HUES6 (cell line): ENCODE data around the gene MAVS.
"Not testable (repeated sequence)": the region's sequence is repeated elsewhere in the genome, so short reads cannot be mapped to it uniquely, and the experiment has no call there.

Source experiments
- H3K27ac ChIP-seq: 2 replicates; pipeline ENCODE4 v1.7.0; 2013; ENCODE audit warnings: low read depth, mild to moderate bottlenecking, low read length, inconsistent platforms
- H3K27me3 ChIP-seq: 2 replicates; pipeline ENCODE4 v1.6.1; 2013; ENCODE audit warnings: low read length; ENCODE audit not compliant: control insufficient read depth, insufficient read depth
- H3K36me3 ChIP-seq: 2 replicates; pipeline ENCODE4 v1.6.1; 2013; ENCODE audit warnings: low read length; ENCODE audit not compliant: control insufficient read depth, insufficient read depth
- H3K4me1 ChIP-seq: 2 replicates; pipeline ENCODE4 v1.6.1; 2013; ENCODE audit warnings: low read length; ENCODE audit not compliant: control insufficient read depth, insufficient read depth
- H3K4me3 ChIP-seq: 2 replicates; pipeline ENCODE4 v1.5.1; 2013; ENCODE audit warnings: low read depth, low read length
- H3K9ac ChIP-seq: one replicate; pipeline ENCODE4 v1.6.1; 2013; ENCODE audit warnings: mild to moderate bottlenecking, low read length
- H3K9me3 ChIP-seq: 2 replicates; pipeline ENCODE4 v1.6.1; 2013; ENCODE audit warnings: low read depth, low read length; ENCODE audit not compliant: control insufficient read depth, insufficient read depth

The MAVS gene

DNA sequence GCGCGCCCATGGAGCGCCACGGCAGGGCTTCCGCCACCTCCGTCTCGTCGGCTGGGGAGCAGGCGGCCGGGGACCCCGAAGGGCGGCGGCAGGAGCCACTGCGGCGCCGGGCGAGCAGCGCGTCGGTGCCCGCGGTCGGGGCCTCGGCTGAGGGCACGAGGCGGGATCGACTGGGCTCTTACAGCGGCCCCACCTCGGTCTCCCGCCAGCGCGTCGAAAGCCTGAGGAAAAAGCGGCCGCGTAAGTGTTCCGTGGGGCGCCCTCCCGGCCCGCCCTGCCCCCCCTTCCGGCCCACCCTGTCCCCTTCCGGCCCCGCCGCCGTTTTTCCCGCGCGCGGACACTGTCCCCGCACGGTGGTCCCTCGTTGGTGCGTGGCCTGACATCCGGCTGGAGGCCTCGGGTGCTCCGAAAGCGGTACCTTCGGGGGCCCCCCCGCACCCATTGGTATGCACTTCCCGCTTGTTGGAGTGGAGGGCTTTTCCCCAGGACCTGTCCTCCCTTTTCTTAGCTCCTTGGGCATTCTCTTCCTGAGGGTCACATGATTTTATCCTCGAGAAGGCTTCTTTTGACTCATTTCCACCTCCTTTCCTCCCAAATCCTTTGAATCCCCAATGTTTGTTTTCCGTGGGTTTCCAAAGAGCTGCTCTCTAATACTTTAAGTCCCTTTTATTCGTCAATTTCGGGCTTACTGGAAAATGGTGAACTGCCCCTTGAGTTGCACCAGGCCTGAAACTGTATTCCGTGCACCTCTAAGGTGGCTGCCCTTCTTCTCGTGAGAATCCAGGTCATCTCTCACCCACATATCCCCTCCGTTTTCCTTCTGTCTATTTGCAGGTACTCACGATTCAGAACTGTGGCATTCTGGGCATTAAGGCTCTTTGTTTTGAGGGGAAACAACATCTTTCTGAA is 43.1 kb downstream of the MAVS start:
- Histone ChIP-seq H3K4me3 (peak overlapping the region; percentile 91), H3K27ac (peak overlapping the region; percentile 97), H3K9ac (peak overlapping the region; percentile 99), H3K4me1 (peaks cover 22% of the 10 kb centered on the region), H3K36me3 (peaks cover 28% of the 10 kb centered on the region; the same call in 1 of the 2 replicates), H3K9me3 (no peaks in the 10 kb centered on the region), H3K27me3 (no peaks in the 10 kb centered on the region)

DNA sequence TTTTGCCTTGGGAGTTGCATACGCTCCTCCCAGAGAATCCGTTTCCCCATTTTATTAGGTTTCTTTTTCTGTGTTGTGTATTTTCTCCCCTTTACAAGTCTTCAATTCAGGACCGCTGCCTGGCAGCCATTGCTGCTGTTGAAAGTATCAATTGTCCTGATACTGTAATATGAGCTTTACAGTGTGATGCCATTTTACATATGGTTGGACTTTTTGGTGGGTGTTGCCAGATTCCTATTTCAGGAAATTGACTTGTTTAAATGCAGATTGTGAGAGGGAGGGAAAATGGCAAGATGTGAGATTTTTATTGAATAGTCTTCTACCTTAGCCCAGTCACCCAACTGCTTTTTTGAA is 43.7 kb downstream of the MAVS start:
- H3K9me3 ChIP-seq, result no peaks in the 10 kb centered on the region
- H3K27me3 ChIP-seq, result no peaks in the 10 kb centered on the region
- peaks cover 33% of the 10 kb centered on the region; the same call in 1 of the 2 replicates for H3K36me3 ChIP-seq
- peak overlapping the region; percentile 99 for H3K9ac ChIP-seq
- H3K4me3 ChIP-seq, result peak overlapping the region; percentile 91
- peak overlapping the region; percentile 97 for H3K27ac ChIP-seq
- H3K4me1 ChIP-seq, result peaks cover 22% of the 10 kb centered on the region

DNA sequence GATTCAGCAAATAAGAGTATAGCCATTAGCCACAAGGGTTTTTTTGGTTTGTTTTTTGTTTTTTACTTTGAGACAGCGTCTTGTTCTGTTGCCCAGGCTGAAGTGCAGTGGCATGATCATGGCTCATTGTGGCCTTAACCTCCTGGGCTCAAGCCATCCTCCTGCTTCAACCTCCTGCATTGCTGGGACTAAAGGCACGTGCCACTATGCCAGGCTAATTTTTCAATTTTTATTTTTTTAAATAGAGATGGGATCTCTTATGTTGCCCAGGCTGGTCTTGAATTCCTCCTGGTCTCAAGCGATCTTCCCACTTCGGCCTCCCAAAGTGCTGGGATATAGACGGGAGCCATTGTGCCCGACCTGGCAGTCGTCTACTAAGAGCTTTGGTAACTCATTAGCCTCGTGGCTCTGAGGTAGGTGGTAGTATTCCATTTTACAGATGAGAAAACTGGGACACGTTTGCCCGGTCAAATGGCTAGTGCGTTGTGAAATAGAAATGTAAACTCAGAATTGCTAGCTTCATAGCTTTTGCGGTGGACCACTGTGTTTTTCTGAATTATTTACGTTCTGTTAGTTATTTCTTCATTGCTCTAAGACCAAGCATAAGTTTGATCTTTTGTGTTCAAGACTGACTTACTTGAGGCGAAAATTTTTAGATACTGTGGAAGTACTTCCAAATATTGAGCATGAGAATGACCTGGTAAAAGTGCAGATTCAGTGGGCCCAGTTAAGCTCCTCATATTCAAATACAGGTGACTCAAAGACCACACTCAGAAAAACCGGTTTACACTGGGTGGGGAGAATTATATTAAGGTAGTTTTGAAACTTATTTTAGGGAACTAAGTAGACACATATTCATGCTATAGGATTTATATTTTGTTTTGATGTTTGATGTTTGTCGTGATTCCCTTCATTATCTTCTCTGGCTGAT is 44.6 kb downstream of the MAVS start:
- no peaks in the 10 kb centered on the region for H3K9me3 ChIP-seq
- peaks cover 22% of the 10 kb centered on the region for H3K4me1 ChIP-seq
- peaks cover 35% of the 10 kb centered on the region; the same call in 1 of the 2 replicates for H3K36me3 ChIP-seq
- peak overlapping the region; percentile 99 for H3K9ac ChIP-seq
- H3K4me3 ChIP-seq, result peak overlapping the region; percentile 91
- no peaks in the 10 kb centered on the region for H3K27me3 ChIP-seq
- 0 out of 2 replicates have a peak overlapping the region, but pooled peaks have one; percentile 97 for H3K27ac ChIP-seq

DNA sequence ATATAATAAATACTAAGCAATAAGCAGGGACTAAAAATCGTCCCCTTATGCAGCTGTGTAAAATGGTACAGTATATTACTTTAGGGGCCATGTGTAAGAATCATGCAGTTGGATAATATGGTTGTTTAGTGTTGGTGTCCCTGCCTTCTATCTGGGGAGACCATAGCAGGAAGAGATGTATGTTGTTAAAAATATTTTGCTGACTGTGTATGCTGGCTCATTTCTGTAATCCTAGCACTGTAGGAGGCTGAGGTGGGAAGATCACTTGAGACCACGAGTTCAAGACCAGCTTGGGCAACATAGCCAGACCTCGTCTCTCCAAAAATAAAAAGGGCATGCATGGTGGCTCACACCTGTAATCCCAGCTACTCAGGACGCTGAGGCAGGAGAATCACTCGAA is 48.2 kb downstream of the MAVS start:
- Histone ChIP-seq H3K4me3 (no peak overlapping the region), H3K27me3 (no peaks in the 10 kb centered on the region), H3K27ac (no peak overlapping the region), H3K4me1 (peaks cover 26% of the 10 kb centered on the region), H3K9ac (no peak overlapping the region), H3K36me3 (peaks cover 45% of the 10 kb centered on the region), H3K9me3 (no peaks in the 10 kb centered on the region)

DNA sequence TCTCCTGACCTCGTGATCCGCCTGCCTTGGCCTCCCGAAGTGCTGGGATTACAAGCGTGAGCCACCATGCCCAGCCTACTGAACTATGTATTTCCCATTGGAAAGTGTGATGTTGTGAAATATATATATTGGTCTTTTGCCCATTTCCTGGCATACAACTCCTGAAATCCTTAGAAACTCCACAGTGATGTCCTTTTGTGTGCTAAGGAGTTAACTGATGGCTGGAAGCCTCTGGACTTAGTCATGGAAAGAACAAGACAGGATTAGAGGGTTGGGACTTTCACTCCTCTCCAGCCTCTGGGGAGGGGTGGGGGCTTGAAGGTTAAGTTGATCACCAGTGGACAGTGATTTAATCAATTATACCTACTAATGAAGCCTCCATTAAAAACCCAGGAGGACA is 49.7 kb downstream of the MAVS start:
- Histone ChIP-seq H3K4me3 (no peak overlapping the region), H3K27me3 (no peaks in the 10 kb centered on the region), H3K9ac (no peak overlapping the region), H3K27ac (no peak overlapping the region), H3K4me1 (peaks cover 30% of the 10 kb centered on the region), H3K9me3 (no peaks in the 10 kb centered on the region), H3K36me3 (peaks cover 37% of the 10 kb centered on the region)

DNA sequence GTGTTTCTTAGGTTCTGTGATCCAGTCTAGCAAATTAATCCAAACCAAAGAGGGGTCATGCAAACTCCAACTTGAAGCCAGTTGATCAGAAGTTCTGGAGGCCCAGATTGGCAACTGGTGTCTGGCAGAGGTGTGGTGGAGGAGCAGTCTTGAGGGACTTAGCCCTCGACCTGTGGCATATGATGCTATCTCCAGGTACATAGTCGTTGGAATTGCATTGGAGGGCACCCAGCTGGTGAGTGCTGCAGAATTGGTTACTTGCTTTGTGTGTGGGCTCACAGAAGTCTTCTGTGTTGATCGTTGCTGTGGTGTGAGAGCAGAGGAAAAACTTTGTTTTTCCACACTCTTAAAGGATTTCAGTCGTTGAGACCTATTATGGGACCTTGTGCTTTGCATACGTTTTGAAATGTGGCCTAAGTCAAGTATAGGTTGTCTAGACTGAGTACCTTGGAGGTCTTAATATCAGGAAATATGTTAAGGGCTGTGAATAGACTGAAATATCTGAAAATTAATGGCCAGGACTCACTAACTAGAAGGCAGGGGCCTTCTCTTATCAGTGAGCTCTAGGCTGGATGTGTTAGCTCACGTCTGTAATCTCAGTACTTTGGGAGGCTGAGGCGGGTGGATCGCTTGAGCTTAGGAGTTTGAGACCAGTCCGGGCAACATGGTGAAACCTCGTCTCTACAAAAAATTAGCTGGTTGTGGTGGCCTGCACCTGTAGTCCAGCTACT is 50.4 kb downstream of the MAVS start:
- Histone ChIP-seq H3K36me3 (peaks cover 30% of the 10 kb centered on the region), H3K9me3 (no peaks in the 10 kb centered on the region), H3K4me1 (peaks cover 23% of the 10 kb centered on the region), H3K27ac (no peak overlapping the region), H3K27me3 (no peaks in the 10 kb centered on the region), H3K4me3 (no peak overlapping the region), H3K9ac (no peak overlapping the region)

GRCh38 chr20:3898181-3898580 is 51.5 kb downstream of the MAVS start:
- H3K27me3 ChIP-seq, H3K9me3 ChIP-seq, H3K4me3 ChIP-seq, H3K27ac ChIP-seq, H3K9ac ChIP-seq: not testable (repeated sequence)
- H3K4me1 ChIP-seq, result peaks cover 19% of the 10 kb centered on the region
- peaks cover 23% of the 10 kb centered on the region for H3K36me3 ChIP-seq

- Histone ChIP-seq H3K9ac (no peak overlapping the region), H3K4me1 (peaks cover 15% of the 10 kb centered on the region), H3K9me3 (no peaks in the 10 kb centered on the region), H3K27me3 (no peaks in the 10 kb centered on the region), H3K4me3 (no peak overlapping the region), H3K27ac (no peak overlapping the region), H3K36me3 (peaks cover 19% of the 10 kb centered on the region)
Observed at GRCh38 chr20:3898639-3899038, 52.0 kb downstream of the MAVS start.

DNA sequence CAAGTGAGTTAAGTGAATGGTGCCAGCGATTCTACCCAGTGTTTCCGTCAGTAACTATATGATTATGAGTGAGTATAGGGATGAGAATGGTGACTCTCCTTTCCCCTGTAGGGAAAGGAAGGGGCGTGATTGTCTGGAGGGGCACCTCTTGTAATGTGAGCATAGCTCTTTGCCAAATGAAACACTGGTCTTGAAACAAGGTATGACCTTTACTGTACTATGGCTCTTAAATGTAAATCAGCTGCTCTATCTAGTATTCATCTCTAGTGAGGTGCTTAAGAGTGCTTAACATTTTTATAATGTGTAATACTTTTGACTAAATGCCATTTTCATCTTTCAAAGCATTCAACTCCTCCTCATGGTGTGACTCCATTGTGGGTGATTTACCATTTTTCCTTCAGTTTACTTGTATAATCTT is 53.6 kb downstream of the MAVS start:
- Histone ChIP-seq H3K9me3 (no peaks in the 10 kb centered on the region), H3K27me3 (no peaks in the 10 kb centered on the region), H3K4me3 (no peak overlapping the region; the same call in 1 of the 2 replicates), H3K4me1 (peaks cover 15% of the 10 kb centered on the region), H3K36me3 (peaks cover 17% of the 10 kb centered on the region), H3K9ac (no peak overlapping the region), H3K27ac (no peak overlapping the region)

- Histone ChIP-seq H3K27ac (no peak overlapping the region), H3K4me1 (peaks cover 15% of the 10 kb centered on the region), H3K9ac (no peak overlapping the region), H3K4me3 (no peak overlapping the region), H3K36me3 (peaks cover 13% of the 10 kb centered on the region), H3K9me3 (no peaks in the 10 kb centered on the region), H3K27me3 (no peaks in the 10 kb centered on the region)
Observed at GRCh38 chr20:3901028-3901705, 54.5 kb downstream of the MAVS start.
